ENCODE measurements around the gene MAP4K4. TPM values are rescaled to one million over a fixed set of nuclear protein-coding genes. Genes with fewer than 3 reads are reported as not detected.
"Not testable (repeated sequence)": the region's sequence is repeated elsewhere in the genome, so short reads cannot be mapped to it uniquely, and the experiment has no call there.

MAP4K4 gene
- total RNA-seq, 1 donor from 2014 or later, result 91.9 TPM

- TF ChIP-seq CTCF (IDR thresholded peaks at IDR 0.05), result no peak
- no peak for TF ChIP-seq EZH2phosphoT487 (IDR thresholded peaks at IDR 0.05)
- TF ChIP-seq EZH2 (IDR thresholded peaks at IDR 0.05), result no peak
- Mint-ChIP-seq H3K4me1 (no peaks in the 10 kb centered on the region), H3K4me3 (no peak overlapping the region), H3K36me3 (no peaks in the 10 kb centered on the region), H3K27me3 (ENCODE audit: insufficient read depth, low read depth) (peaks cover 3% of the 10 kb centered on the region), H3K9me3 (peaks cover 23% of the 10 kb centered on the region), H3K27ac (no peak overlapping the region)
- Histone ChIP-seq H3K79me2 (ENCODE audit: low read depth) (no peaks in the 10 kb centered on the region), H3K9ac (no peak overlapping the region), H3K4me1 (no peaks in the 10 kb centered on the region), H3F3A (ENCODE audit: low read depth) (no peaks in the 10 kb centered on the region), H3K4me3 (no peak overlapping the region), H3K27me3 (no peaks in the 10 kb centered on the region), H3K27ac (no peak overlapping the region), H3K4me2 (no peak overlapping the region), H3K36me3 (no peaks in the 10 kb centered on the region), H3K9me3 (ENCODE audit: low read depth) (no peaks in the 10 kb centered on the region), H2AFZ (replicated peaks) (no peak overlapping the region), H4K20me1 (ENCODE audit: low read depth) (no peaks in the 10 kb centered on the region)
- no peak for DNase-seq (ENCODE audit: low spot score)
These were observed 224.4 kb downstream of the MAP4K4 start for GRCh38 chr2:101921953-101922325.

GRCh38 chr2:101924311-101924710 is 226.8 kb downstream of the MAP4K4 start:
- H3K27ac Mint-ChIP-seq; H2AFZ ChIP-seq (replicated peaks); H3K27me3 ChIP-seq; H3K9ac ChIP-seq; DNase-seq (ENCODE audit: low spot score); H3K27ac ChIP-seq; H3K4me3 ChIP-seq; H3K4me1 Mint-ChIP-seq; H3K4me2 ChIP-seq; H3K4me3 Mint-ChIP-seq; H3K36me3 Mint-ChIP-seq; H3K36me3 ChIP-seq; H3F3A ChIP-seq (ENCODE audit: low read depth); H3K9me3 ChIP-seq (ENCODE audit: low read depth); H4K20me1 ChIP-seq (ENCODE audit: low read depth); H3K79me2 ChIP-seq (ENCODE audit: low read depth); H3K4me1 ChIP-seq; H3K27me3 Mint-ChIP-seq (ENCODE audit: insufficient read depth, low read depth): not testable (repeated sequence)
- H3K9me3 Mint-ChIP-seq, result peaks cover 31% of the 10 kb centered on the region

- TF ChIP-seq EZH2 (IDR thresholded peaks at IDR 0.05) (no peak), EZH2phosphoT487 (IDR thresholded peaks at IDR 0.05) (no peak), CTCF (IDR thresholded peaks at IDR 0.05) (no peak)
- Histone ChIP-seq H3K79me2 (ENCODE audit: low read depth) (no peaks in the 10 kb centered on the region), H3K27ac (no peak overlapping the region), H3K27me3 (no peaks in the 10 kb centered on the region), H2AFZ (replicated peaks) (no peak overlapping the region), H3K9me3 (ENCODE audit: low read depth) (no peaks in the 10 kb centered on the region), H3K4me2 (no peak overlapping the region), H3K4me1 (no peaks in the 10 kb centered on the region), H4K20me1 (ENCODE audit: low read depth) (no peaks in the 10 kb centered on the region), H3K36me3 (no peaks in the 10 kb centered on the region), H3F3A (ENCODE audit: low read depth) (no peaks in the 10 kb centered on the region), H3K4me3 (no peak overlapping the region), H3K9ac (no peak overlapping the region)
- peaks cover 23% of the 10 kb centered on the region for H3K9me3 Mint-ChIP-seq
- DNase-seq (ENCODE audit: low spot score), result no peak
- no peaks in the 10 kb centered on the region for H3K36me3 Mint-ChIP-seq
- H3K27me3 Mint-ChIP-seq (ENCODE audit: insufficient read depth, low read depth), result peaks cover 2% of the 10 kb centered on the region
- no peak overlapping the region for H3K4me3 Mint-ChIP-seq
- no peak overlapping the region for H3K27ac Mint-ChIP-seq
- no peaks in the 10 kb centered on the region for H3K4me1 Mint-ChIP-seq
These were observed 232.5 kb downstream of the MAP4K4 start for GRCh38 chr2:101930019-101930418.

- Histone ChIP-seq H3K27me3 (no peaks in the 10 kb centered on the region), H3K79me2 (ENCODE audit: low read depth) (no peaks in the 10 kb centered on the region), H3K36me3 (no peaks in the 10 kb centered on the region), H4K20me1 (ENCODE audit: low read depth) (no peaks in the 10 kb centered on the region), H3K9ac (no peak overlapping the region), H3K27ac (no peak overlapping the region), H3K4me1 (no peaks in the 10 kb centered on the region), H3K4me3 (no peak overlapping the region), H3K9me3 (ENCODE audit: low read depth) (no peaks in the 10 kb centered on the region), H3K4me2 (no peak overlapping the region), H3F3A (ENCODE audit: low read depth) (no peaks in the 10 kb centered on the region), H2AFZ (replicated peaks) (no peak overlapping the region)
- H3K9me3 Mint-ChIP-seq, result peaks cover 17% of the 10 kb centered on the region
- no peak overlapping the region for H3K4me3 Mint-ChIP-seq
- H3K4me1 Mint-ChIP-seq, result peaks cover 4% of the 10 kb centered on the region
- H3K27ac Mint-ChIP-seq, result no peak overlapping the region
- no peak for DNase-seq (ENCODE audit: low spot score)
- TF ChIP-seq CTCF (IDR thresholded peaks at IDR 0.05) (no peak), EZH2phosphoT487 (IDR thresholded peaks at IDR 0.05) (no peak), EZH2 (IDR thresholded peaks at IDR 0.05) (no peak)
- no peaks in the 10 kb centered on the region for H3K36me3 Mint-ChIP-seq
- H3K27me3 Mint-ChIP-seq (ENCODE audit: insufficient read depth, low read depth), result peaks cover 2% of the 10 kb centered on the region
These were observed 233.3 kb downstream of the MAP4K4 start for GRCh38 chr2:101930847-101931246.

Measured in neural progenitor cell (in vitro differentiated cells).